ENCODE data around the gene C2orf15. TPM values are rescaled to one million over a fixed set of nuclear protein-coding genes. Genes with fewer than 3 reads are reported as not detected.

Gene C2orf15
- total and polyA plus RNA-seq, 9 of the 15 experiments (the other 6 are each of a cell fraction or from before 2014, with no cell fraction given): 0.04 to 0.27 (median 0.15) TPM; not detected in 1

GRCh38 chr2:99180755-99181623 is 39.5 kb downstream of the C2orf15 start, which contains the start of the genes MITD1 and MRPL30 (continued):
- no peak for TF ChIP-seq ZBTB26 (CRISPR knock-in tag; IDR thresholded peaks at IDR 0.05)
- TF ChIP-seq, protein P1, sequence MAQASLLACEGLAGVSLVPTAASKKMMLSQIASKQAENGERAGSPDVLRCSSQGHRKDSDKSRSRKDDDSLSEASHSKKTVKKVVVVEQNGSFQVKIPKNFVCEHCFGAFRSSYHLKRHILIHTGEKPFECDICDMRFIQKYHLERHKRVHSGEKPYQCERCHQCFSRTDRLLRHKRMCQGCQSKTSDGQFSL (CRISPR knock-in tag; IDR thresholded peaks at IDR 0.05): no peak
- TF ChIP-seq, protein P1 (tag; IDR thresholded peaks at IDR 0.05): no peak
- no peak for TF ChIP-seq NFXL1 (CRISPR knock-in tag; IDR thresholded peaks at IDR 0.05)
- no peak for TF ChIP-seq HEY1 (CRISPR knock-in tag; IDR thresholded peaks at IDR 0.05; ENCODE audit: borderline replicate concordance)
- no peak for TF ChIP-seq EZH2 (IDR thresholded peaks at IDR 0.05; ENCODE audit: borderline replicate concordance, low read depth, low read length)
- TF ChIP-seq ZNF507 (tag; conservative IDR thresholded peaks at IDR 0.05): no peak
- TF ChIP-seq ZSCAN29 (IDR thresholded peaks at IDR 0.05): no peak; the same call in 1 of the 2 replicates
- no peak for TF ChIP-seq ZNF436 (CRISPR knock-in tag; IDR thresholded peaks at IDR 0.05)
- no peak for TF ChIP-seq ZNF277 (CRISPR knock-in tag; IDR thresholded peaks at IDR 0.05; ENCODE audit: borderline replicate concordance)
- no peak for TF ChIP-seq PHB (CRISPR knock-in tag; IDR thresholded peaks at IDR 0.05)
- TF ChIP-seq KAT8 (IDR thresholded peaks at IDR 0.05; ENCODE audit: low read depth): no peak
- no peak for TF ChIP-seq U2AF2 (optimal IDR thresholded peaks at IDR 0.05; ENCODE audit: low read depth, low read length)
- TF ChIP-seq RBM15 (IDR thresholded peaks at IDR 0.05; ENCODE audit: insufficient read depth, low read length): no peak
- TF ChIP-seq SIN3B (IDR thresholded peaks at IDR 0.05; ENCODE audit: low read depth): peak; percentile 88
- TF ChIP-seq ZZZ3 (IDR thresholded peaks at IDR 0.05): no peak
- TF ChIP-seq, protein P2, sequence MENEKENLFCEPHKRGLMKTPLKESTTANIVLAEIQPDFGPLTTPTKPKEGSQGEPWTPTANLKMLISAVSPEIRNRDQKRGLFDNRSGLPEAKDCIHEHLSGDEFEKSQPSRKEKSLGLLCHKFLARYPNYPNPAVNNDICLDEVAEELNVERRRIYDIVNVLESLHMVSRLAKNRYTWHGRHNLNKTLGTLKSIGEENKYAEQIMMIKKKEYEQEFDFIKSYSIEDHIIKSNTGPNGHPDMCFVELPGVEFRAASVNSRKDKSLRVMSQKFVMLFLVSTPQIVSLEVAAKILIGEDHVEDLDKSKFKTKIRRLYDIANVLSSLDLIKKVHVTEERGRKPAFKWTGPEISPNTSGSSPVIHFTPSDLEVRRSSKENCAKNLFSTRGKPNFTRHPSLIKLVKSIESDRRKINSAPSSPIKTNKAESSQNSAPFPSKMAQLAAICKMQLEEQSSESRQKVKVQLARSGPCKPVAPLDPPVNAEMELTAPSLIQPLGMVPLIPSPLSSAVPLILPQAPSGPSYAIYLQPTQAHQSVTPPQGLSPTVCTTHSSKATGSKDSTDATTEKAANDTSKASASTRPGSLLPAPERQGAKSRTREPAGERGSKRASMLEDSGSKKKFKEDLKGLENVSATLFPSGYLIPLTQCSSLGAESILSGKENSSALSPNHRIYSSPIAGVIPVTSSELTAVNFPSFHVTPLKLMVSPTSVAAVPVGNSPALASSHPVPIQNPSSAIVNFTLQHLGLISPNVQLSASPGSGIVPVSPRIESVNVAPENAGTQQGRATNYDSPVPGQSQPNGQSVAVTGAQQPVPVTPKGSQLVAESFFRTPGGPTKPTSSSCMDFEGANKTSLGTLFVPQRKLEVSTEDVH (IDR thresholded peaks at IDR 0.05; ENCODE audit: low read depth, partially characterized antibody): peak; percentile 89
- TF ChIP-seq, protein P3, sequence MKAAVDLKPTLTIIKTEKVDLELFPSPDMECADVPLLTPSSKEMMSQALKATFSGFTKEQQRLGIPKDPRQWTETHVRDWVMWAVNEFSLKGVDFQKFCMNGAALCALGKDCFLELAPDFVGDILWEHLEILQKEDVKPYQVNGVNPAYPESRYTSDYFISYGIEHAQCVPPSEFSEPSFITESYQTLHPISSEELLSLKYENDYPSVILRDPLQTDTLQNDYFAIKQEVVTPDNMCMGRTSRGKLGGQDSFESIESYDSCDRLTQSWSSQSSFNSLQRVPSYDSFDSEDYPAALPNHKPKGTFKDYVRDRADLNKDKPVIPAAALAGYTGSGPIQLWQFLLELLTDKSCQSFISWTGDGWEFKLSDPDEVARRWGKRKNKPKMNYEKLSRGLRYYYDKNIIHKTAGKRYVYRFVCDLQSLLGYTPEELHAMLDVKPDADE (conservative IDR thresholded peaks at IDR 0.05; ENCODE audit: control insufficient read depth, low read depth, low read length): peak; percentile 72
- no peak for TF ChIP-seq ZNF75A (CRISPR knock-in tag; IDR thresholded peaks at IDR 0.05)
